Panc1 (cell line): ENCODE results near the gene GRSF1. TPM values are rescaled to one million over a fixed set of nuclear protein-coding genes. Genes with fewer than 3 reads are reported as not detected.

Experiments
- ATAC-seq: fragments of 200-7000 bp; cut with Tn5 transposase; 2 replicates; pipeline ENCODE4 v1.9.1; 2020; ENCODE audit warnings: mild to moderate bottlenecking, moderate library complexity
- BruUV-seq: library from RNA; stranded (reverse); fragments of 400-500 nt; replicated peaks from 2 replicates; lab custom pipeline; 2021; lab: Mats Ljungman, UMichigan
- CTCF ChIA-PET: fragments of 300-600 bp; sonication (Branson Sonifier 250); formaldehyde crosslinking; loops from one replicate; lab custom pipeline; 2022; ENCODE audit warnings: antibody characterized with exemption; lab: Charles Lee
- POLR2A ChIA-PET: fragments of 300-600 bp; sonication (Branson Sonifier 250); formaldehyde crosslinking; loops from one replicate; lab custom pipeline; 2022; ENCODE audit warnings: antibody characterized with exemption; lab: Charles Lee
- DNase-seq: peaks from one replicate; pipeline ENCODE4 v3.0.0-alpha.2; 2010; ENCODE audit warnings: low read depth, low spot score
- H3K27ac ChIP-seq: 2 replicates; pipeline ENCODE4 v1.5.1; 2011; ENCODE audit warnings: mild to moderate bottlenecking, low read length, inconsistent platforms
- H3K27me3 ChIP-seq: fragments of 200-500 bp; sonication (Bioruptor generic); 2 replicates; pipeline ENCODE4 v1.6.0; 2014; ENCODE audit warnings: low read length, inconsistent platforms; ENCODE audit not compliant: control insufficient read depth, insufficient read depth
- H3K36me3 ChIP-seq: fragments of 200-500 bp; sonication (Bioruptor generic); 2 replicates; pipeline ENCODE4 v1.5.1; 2014; ENCODE audit warnings: inconsistent platforms, mild to moderate bottlenecking, low read length, moderate library complexity; ENCODE audit not compliant: control insufficient read depth, insufficient read depth
- H3K4me1 ChIP-seq: 2 replicates; pipeline ENCODE4 v1.5.1; 2011; ENCODE audit warnings: inconsistent platforms, mild to moderate bottlenecking, low read length, moderate library complexity; ENCODE audit not compliant: control insufficient read depth, insufficient read depth
- H3K4me3 ChIP-seq, 2 experiments: 2 replicates each; pipeline ENCODE4 v1.5.1; 2011 to 2012; ENCODE audit warnings: low read depth in 2 of 2, low read length in 2 of 2, mild to moderate bottlenecking in 2 of 2, inconsistent platforms in 1 of 2, moderate library complexity in 1 of 2
- H3K9me3 ChIP-seq: fragments of 200-500 bp; sonication (Bioruptor generic); 2 replicates; pipeline ENCODE4 v1.5.1; 2014; ENCODE audit warnings: low read depth, mild to moderate bottlenecking, inconsistent platforms, low read length, moderate library complexity; ENCODE audit not compliant: control insufficient read depth, insufficient read depth
- POLR2AphosphoS5 ChIP-seq: IDR thresholded peaks from 2 replicates; pipeline ENCODE4 v1.6.1; 2012; ENCODE audit warnings: mild to moderate bottlenecking, low read depth, low read length, moderate library complexity
- SIN3A ChIP-seq: IDR thresholded peaks from 2 replicates; pipeline ENCODE4 v1.6.1; 2012; ENCODE audit warnings: low read depth, mild to moderate bottlenecking, low read length, moderate library complexity, borderline replicate concordance; ENCODE audit not compliant: insufficient read depth
- TCF7L2 ChIP-seq: IDR thresholded peaks from 2 replicates; pipeline ENCODE4 v1.6.1; 2011; ENCODE audit warnings: mild to moderate bottlenecking, low read depth, low read length, inconsistent platforms
- in situ Hi-C: cut with HindIII; loops from 2 replicates; pipeline ENCODE4 v1.10.0; 2016; ENCODE audit warnings: low sequenced_read_pairs, low pct_unique_long_range_greater_than_20kb
- intact Hi-C: fragments of 100-400 bp; cut with micrococcal nuclease; formaldehyde crosslinking; loops from one replicate; pipeline ENCODE4 v1.10.0; 2022; ENCODE audit not compliant: unreplicated experiment
- total RNA-seq: library from RNA; stranded (reverse); gene quantifications from one replicate; pipeline ENCODE4 v1.2.1, GENCODE V29; 2021; ENCODE audit not compliant: unreplicated experiment
- TF ChIP-seq, protein P1 (sequence below): fragments of 450-650 bp; IDR thresholded peaks from 2 replicates; pipeline ENCODE4 v1.5.1; 2017; ENCODE audit warnings: mild to moderate bottlenecking
- TF ChIP-seq, protein P2 (sequence below), 2 experiments: IDR thresholded peaks; 2 replicates each; pipeline ENCODE4 v1.6.1; 2011 to 2012; ENCODE audit warnings: low read depth in 2 of 2, control low read depth in 1 of 2, low read length in 1 of 2, mild to moderate bottlenecking in 1 of 2, moderate library complexity in 1 of 2; ENCODE audit not compliant: insufficient read depth in 1 of 2

The GRSF1 gene
- total RNA-seq, 1 experiment from 2014 or later, result 59.9 TPM

DNA sequence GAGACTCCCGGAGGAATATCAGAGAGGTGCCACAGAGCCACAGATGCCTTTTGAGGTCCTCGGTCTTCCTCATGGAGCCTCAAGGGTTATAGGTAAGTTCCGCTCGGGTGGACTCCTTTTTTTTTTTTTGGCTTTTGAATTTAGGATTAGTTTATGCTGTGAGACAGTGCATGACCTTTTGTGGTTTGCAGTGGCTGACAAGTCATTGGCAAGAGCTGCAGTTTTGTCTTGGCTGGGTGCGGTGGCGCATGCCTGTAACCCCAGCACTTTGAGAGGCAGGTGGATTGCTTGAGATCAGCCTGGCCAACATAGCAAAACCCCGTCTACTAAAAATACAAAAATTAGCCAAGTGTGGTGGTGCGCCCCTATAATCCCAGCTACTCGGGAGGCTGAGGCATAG is 4.5 kb upstream of the GRSF1 start:
- Histone ChIP-seq H3K4me1 (no peaks in the 10 kb centered on the region; the same call in 1 of the 2 replicates), H3K27ac (no peak overlapping the region), H3K36me3 (no peaks in the 10 kb centered on the region; the same call in 1 of the 2 replicates), H3K4me3 (no peak overlapping the region), H3K9me3 (no peaks in the 10 kb centered on the region), H3K27me3 (no peaks in the 10 kb centered on the region)
- in situ Hi-C loops (no loop called here), intact Hi-C loops (no loop called here)
- DNase-seq (no peak), ATAC-seq (no peak)
- no TSS peak for BruUV-seq
- no peak for TF ChIP-seq TCF7L2
- TF ChIP-seq, protein P1, sequence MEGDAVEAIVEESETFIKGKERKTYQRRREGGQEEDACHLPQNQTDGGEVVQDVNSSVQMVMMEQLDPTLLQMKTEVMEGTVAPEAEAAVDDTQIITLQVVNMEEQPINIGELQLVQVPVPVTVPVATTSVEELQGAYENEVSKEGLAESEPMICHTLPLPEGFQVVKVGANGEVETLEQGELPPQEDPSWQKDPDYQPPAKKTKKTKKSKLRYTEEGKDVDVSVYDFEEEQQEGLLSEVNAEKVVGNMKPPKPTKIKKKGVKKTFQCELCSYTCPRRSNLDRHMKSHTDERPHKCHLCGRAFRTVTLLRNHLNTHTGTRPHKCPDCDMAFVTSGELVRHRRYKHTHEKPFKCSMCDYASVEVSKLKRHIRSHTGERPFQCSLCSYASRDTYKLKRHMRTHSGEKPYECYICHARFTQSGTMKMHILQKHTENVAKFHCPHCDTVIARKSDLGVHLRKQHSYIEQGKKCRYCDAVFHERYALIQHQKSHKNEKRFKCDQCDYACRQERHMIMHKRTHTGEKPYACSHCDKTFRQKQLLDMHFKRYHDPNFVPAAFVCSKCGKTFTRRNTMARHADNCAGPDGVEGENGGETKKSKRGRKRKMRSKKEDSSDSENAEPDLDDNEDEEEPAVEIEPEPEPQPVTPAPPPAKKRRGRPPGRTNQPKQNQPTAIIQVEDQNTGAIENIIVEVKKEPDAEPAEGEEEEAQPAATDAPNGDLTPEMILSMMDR, result no peak
- TF ChIP-seq, protein P2, sequence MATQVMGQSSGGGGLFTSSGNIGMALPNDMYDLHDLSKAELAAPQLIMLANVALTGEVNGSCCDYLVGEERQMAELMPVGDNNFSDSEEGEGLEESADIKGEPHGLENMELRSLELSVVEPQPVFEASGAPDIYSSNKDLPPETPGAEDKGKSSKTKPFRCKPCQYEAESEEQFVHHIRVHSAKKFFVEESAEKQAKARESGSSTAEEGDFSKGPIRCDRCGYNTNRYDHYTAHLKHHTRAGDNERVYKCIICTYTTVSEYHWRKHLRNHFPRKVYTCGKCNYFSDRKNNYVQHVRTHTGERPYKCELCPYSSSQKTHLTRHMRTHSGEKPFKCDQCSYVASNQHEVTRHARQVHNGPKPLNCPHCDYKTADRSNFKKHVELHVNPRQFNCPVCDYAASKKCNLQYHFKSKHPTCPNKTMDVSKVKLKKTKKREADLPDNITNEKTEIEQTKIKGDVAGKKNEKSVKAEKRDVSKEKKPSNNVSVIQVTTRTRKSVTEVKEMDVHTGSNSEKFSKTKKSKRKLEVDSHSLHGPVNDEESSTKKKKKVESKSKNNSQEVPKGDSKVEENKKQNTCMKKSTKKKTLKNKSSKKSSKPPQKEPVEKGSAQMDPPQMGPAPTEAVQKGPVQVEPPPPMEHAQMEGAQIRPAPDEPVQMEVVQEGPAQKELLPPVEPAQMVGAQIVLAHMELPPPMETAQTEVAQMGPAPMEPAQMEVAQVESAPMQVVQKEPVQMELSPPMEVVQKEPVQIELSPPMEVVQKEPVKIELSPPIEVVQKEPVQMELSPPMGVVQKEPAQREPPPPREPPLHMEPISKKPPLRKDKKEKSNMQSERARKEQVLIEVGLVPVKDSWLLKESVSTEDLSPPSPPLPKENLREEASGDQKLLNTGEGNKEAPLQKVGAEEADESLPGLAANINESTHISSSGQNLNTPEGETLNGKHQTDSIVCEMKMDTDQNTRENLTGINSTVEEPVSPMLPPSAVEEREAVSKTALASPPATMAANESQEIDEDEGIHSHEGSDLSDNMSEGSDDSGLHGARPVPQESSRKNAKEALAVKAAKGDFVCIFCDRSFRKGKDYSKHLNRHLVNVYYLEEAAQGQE (IDR thresholded peaks at IDR 0.05; ENCODE audit: insufficient read depth in 1 of 2, low read depth in 2 of 2, low read length in 1 of 2), result no peak
- no peak for TF ChIP-seq SIN3A
- no peak for TF ChIP-seq POLR2AphosphoS5
- ChIA-PET POLR2A (interaction anchor here (0.7 kb wide), 1 partner anchor 66 kb away, joined by 5 read pairs; no protein-coding TSS in a partner anchor), CTCF (no interaction called here)

DNA sequence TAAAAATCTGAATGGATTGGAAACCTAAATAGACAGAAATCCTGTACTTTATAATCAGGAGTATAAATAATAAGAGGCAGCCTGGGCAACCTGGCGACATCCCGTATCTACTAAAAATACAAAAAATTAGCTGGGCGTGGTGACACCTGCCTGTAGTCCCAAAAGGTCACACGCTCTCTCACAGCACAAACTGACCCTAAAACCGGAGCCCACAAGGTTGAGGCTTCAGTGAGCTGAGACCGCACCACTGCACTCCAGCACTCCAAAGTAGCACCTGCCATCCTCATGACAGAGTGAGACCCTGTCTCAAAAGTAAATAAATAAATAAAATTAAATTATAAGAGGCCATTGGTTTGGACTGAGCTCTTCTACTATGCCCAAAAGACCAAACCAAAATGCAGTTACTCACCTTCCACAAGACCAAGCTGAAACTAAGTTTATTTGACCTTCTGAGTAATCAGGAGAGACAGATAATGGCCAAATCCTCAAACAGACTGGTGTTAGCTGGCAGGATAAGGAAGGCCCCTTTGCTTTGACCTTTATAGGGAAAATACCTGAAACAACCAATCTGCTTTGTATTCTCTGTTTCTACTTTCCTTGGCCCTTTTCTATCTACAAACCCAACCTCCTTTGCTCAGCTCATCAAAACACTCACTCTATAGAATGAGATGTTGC is 3.2 kb upstream of the GRSF1 start:
- ChIA-PET CTCF (no interaction called here), POLR2A (no interaction called here)
- Histone ChIP-seq H3K9me3 (no peaks in the 10 kb centered on the region), H3K36me3 (no peaks in the 10 kb centered on the region; the same call in 1 of the 2 replicates), H3K4me1 (no peaks in the 10 kb centered on the region; the same call in 1 of the 2 replicates), H3K4me3 (no peak overlapping the region), H3K27ac (no peak overlapping the region), H3K27me3 (no peaks in the 10 kb centered on the region)
- DNase-seq, result no peak
- ATAC-seq, result no peak
- in situ Hi-C loops, result no loop called here
- intact Hi-C loops, result no loop called here
- BruUV-seq, result no TSS peak
- TF ChIP-seq TCF7L2 (no peak), POLR2AphosphoS5 (no peak), SIN3A (no peak)
- TF ChIP-seq, protein P2 (IDR thresholded peaks at IDR 0.05; ENCODE audit: insufficient read depth in 1 of 2, low read depth in 2 of 2, low read length in 1 of 2), result no peak
- TF ChIP-seq, protein P1, result no peak
